IPS-18c (cell line): ENCODE measurements around the gene MYLK3.

Experiments
- H3K4me3 ChIP-seq: 2 replicates; pipeline ENCODE4 v1.7.0; 2013; ENCODE audit warnings: low read depth, mild to moderate bottlenecking, low read length, moderate library complexity; ENCODE audit not compliant: insufficient read depth
- H3K9me3 ChIP-seq: one replicate; pipeline ENCODE4 v1.6.1; 2013; ENCODE audit warnings: mild to moderate bottlenecking, low read length, moderate library complexity; ENCODE audit not compliant: control insufficient read depth, insufficient read depth

Gene MYLK3

GRCh38 chr16:46768809-46769208 lies 20.7 kb upstream of the MYLK3 start:
- H3K9me3 ChIP-seq = no peaks in the 10 kb centered on the region
- H3K4me3 ChIP-seq = no peak overlapping the region

DNA sequence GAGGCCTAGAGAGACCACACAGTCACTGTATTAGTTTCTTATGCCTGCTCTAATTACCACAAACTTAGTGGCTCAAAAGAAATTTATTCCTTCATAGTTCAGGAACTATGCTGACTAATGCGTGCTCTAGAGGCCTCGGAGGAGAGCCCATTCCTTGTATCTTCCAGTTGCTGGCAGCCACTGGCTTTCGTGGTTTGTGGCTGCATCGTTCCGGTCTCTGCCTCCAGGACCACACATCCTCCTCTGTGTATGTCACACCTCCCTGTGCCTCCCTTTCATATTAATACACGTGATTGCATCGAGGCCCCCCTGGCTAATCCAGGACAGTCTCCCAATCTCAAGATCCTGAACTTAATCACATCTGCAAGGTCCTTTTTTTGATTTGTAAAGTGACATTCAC lies 16.9 kb upstream of the MYLK3 start:
- H3K9me3 ChIP-seq = no peaks in the 10 kb centered on the region

GRCh38 chr16:46763147-46763546 lies 15.0 kb upstream of the MYLK3 start:
- no peaks in the 10 kb centered on the region for H3K9me3 ChIP-seq
- no peak overlapping the region for H3K4me3 ChIP-seq

More for the DNA sequence above, 16.9 kb upstream of the MYLK3 start:
- H3K4me3 ChIP-seq = no peak overlapping the region

DNA sequence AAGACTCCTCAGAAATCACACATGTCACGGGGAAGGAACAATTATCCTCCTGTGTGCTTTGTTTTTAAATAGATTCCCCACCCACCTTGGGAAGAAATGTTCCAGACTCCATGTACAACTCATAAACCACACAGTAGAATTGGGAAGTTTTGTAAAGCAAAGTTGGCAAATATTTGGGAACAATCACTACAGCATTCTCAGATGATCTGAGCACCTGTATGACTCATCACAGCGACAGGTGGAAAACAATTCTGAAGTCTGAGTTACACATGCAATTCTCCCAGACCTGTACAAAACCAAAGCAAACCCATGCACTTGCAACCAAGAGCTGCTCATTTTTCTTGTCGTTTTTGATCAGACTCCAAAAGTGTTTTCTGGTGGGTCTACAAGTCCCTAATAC lies 14.4 kb upstream of the MYLK3 start:
- Histone ChIP-seq H3K9me3 (no peaks in the 10 kb centered on the region), H3K4me3 (no peak overlapping the region)

GRCh38 chr16:46759309-46759708 lies 11.2 kb upstream of the MYLK3 start:
- no peak overlapping the region for H3K4me3 ChIP-seq
- no peaks in the 10 kb centered on the region for H3K9me3 ChIP-seq

- Histone ChIP-seq H3K4me3 (no peak overlapping the region), H3K9me3 (no peaks in the 10 kb centered on the region)
Observed at GRCh38 chr16:46757339-46758050, 9.4 kb upstream of the MYLK3 start.

DNA sequence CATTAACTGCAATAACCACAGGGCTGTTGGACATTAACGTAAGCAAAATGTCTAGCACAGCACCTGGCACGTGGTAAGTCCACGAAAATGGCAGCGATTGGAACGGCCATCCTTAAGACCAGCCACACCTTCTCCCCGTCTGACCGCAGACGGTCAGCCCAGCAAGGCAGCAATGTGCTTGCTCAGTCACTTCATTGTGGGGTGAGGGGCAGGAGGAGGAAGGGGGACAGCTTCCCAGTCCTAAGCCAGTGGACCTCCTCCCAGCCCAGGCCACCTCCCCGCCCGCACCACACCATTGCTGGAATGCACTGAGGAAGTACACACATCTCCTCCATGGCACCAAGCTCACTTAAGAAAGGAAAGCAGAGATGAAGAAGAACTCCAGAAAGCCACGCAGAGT lies 8.6 kb upstream of the MYLK3 start:
- no peaks in the 10 kb centered on the region for H3K9me3 ChIP-seq
- no peak overlapping the region for H3K4me3 ChIP-seq

- H3K9me3 ChIP-seq = no peaks in the 10 kb centered on the region
- H3K4me3 ChIP-seq = no peak overlapping the region
Observed at GRCh38 chr16:46753015-46753414, 4.9 kb upstream of the MYLK3 start.

DNA sequence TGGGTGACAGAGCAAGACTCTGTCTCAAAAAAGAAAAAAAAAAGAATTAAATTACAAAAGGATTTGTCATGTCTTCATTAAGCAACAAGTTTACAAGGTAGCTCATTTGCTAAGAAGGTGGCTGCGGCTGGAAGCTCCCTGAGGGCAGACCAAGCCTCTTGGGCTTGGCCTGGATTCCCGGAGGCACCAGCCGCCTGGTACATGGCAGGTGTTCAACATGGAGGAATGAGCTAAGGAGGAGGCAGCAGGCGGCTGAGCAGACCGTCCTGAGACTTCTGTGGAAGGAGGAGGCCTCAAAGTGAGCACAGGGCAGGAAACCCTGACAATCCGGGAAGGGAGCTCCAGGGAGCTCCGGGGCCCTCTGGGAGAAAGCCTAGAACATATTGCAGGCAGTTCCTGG lies 3.2 kb upstream of the MYLK3 start:
- H3K4me3 ChIP-seq = no peak overlapping the region

GRCh38 chr16:46748775-46749705 lies 896 bp upstream of the MYLK3 start:
- Histone ChIP-seq H3K9me3 (no peaks in the 10 kb centered on the region), H3K4me3 (no peak overlapping the region)

More for the DNA sequence above, 3.2 kb upstream of the MYLK3 start:
- H3K9me3 ChIP-seq = no peaks in the 10 kb centered on the region

- H3K9me3 ChIP-seq = no peaks in the 10 kb centered on the region
- no peak overlapping the region for H3K4me3 ChIP-seq
Observed at GRCh38 chr16:46746821-46747776, 1.0 kb downstream of the MYLK3 start.

DNA sequence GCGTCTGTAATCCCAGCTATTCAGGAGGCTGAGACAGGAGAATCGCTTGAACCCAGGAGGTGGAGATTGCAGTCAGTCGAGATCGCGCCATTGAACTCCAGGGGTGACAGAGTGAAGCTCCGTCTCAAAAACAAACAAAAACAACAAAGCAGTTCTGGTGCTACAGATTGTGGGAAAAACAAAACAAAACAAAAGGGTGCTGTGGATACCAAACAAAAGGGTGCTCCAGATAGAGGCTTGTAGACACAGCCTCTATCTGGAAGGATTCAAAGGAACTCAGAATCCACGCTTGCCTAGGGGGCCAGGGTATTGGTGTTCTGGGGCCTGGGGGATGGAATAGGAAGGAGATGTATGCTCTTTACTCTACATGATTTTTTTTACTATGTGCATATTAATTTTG lies 2.5 kb downstream of the MYLK3 start:
- no peaks in the 10 kb centered on the region for H3K9me3 ChIP-seq
- no peak overlapping the region for H3K4me3 ChIP-seq

GRCh38 chr16:46743232-46743719 lies 4.9 kb downstream of the MYLK3 start:
- Histone ChIP-seq H3K9me3 (no peaks in the 10 kb centered on the region), H3K4me3 (no peak overlapping the region)

- Histone ChIP-seq H3K4me3 (no peak overlapping the region), H3K9me3 (no peaks in the 10 kb centered on the region)
Observed at GRCh38 chr16:46739934-46740333, 8.2 kb downstream of the MYLK3 start.

DNA sequence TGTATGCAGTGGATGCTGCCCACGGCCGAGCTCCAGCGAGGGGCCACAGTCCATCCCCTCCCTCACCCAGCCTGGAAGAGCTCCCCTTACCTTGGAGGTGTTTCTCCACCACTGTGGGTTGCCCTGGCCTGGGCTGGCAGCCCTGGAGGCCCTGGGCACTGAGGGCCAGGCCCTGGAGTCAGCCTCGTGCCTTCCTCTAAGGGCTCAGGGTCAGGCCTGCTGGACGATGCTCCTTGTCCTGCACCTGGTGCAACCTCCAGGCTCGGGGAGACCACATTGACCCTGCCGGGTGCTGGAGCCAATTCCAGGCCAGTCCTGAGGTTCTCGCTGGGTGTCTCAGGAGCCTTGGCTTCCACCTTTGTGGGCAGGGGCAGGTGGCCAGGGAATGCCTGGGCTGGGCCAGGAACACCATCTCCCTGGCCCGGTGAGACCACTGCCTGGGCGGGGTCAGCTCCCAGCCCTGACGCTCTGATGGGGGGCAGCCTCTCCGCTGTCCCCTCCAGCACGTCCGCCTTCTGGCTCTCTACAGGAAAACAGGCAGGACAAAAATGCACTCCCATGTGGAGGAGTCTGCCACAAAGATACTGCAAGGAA lies 10.4 kb downstream of the MYLK3 start:
- Histone ChIP-seq H3K4me3 (no peak overlapping the region), H3K9me3 (no peaks in the 10 kb centered on the region)

DNA sequence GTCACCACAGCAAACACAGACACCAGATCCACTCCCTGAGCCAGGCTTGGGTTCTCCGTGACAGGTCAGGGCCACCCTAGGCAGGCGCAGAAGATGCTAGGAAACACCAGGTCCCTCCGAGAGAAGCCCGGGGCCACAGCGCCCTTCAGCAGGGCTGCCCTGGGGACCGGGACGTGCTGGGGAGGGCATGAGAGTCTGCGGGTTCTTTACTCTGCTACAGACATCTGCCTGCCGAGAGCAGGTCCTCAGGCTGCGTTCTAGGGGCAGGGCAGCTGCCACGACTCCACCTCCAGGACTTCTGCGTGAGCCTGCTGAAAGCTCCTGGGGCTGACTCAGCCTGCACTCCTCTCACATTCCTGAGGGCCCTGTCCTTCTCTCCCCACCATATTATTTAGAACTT lies 11.4 kb downstream of the MYLK3 start:
- H3K9me3 ChIP-seq = no peaks in the 10 kb centered on the region

DNA sequence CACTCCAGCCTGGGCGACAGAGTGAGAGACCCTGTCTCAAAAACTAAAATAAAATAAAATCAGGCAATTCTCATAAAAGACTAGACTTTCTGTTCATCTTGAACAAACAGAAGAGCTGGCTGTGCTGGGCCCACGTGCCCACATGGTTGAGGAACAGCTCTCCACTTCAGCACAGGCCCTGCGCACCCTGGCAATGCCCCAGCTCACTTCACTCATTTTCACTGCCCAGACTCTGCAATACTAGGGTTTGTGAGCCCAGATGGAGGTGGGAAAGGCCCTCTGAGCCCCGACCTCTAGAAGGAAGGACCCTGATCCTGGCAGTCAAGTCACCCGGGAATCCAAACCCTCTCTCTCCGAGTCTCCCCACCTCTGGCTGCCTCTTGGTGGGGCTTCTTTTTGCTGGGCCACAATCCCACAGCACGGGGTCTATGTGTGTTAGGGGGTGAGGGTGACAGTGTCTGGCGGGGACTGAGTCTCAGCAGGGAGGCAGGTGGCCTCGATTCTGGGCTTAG lies 14.8 kb downstream of the MYLK3 start:
- H3K4me3 ChIP-seq = no peak overlapping the region

More for the DNA sequence above, 11.4 kb downstream of the MYLK3 start:
- H3K4me3 ChIP-seq = no peak overlapping the region; the same call in 1 of the 2 replicates

More for the DNA sequence above, 14.8 kb downstream of the MYLK3 start:
- H3K9me3 ChIP-seq = no peaks in the 10 kb centered on the region
